SK-N-SH (cell line): ENCODE results near the gene PPM1F.

Source experiments
- CTCF ChIP-seq: fragments of 200-600 bp; sonication (generic); IDR thresholded peaks from 2 replicates; pipeline ENCODE4 v1.6.1; 2017; ENCODE audit warnings: antibody characterized with exemption, mild to moderate bottlenecking, moderate library complexity
- FOXJ3 ChIP-seq: sonication (generic); formaldehyde crosslinking; IDR thresholded peaks from 2 replicates; pipeline ENCODE4 v1.5.1; 2020; ENCODE audit warnings: mild to moderate bottlenecking, missing genetic modification reagents
- GABPA ChIP-seq: IDR thresholded peaks from 2 replicates; pipeline ENCODE4 v1.4.0; 2012; ENCODE audit warnings: low read depth, mild to moderate bottlenecking
- GATA2 ChIP-seq: sonication (generic); formaldehyde crosslinking; IDR thresholded peaks from 2 replicates; pipeline ENCODE4 v1.5.0; 2020; ENCODE audit warnings: mild to moderate bottlenecking, missing genetic modification reagents
- JUND ChIP-seq: IDR thresholded peaks from 2 replicates; pipeline ENCODE4 v1.4.0; 2012
- POLR2AphosphoS5 ChIP-seq: IDR thresholded peaks from 2 replicates; pipeline ENCODE4 v1.6.1; 2012; ENCODE audit warnings: low read depth, low read length
- TAF1 ChIP-seq: IDR thresholded peaks from 2 replicates; pipeline ENCODE4 v1.6.1; 2012; ENCODE audit warnings: low read depth, mild to moderate bottlenecking, low read length, moderate library complexity, borderline replicate concordance
- TF ChIP-seq, protein P1 (sequence below): IDR thresholded peaks from 2 replicates; pipeline ENCODE4 v1.4.0; 2012; ENCODE audit warnings: low read depth

DNA sequence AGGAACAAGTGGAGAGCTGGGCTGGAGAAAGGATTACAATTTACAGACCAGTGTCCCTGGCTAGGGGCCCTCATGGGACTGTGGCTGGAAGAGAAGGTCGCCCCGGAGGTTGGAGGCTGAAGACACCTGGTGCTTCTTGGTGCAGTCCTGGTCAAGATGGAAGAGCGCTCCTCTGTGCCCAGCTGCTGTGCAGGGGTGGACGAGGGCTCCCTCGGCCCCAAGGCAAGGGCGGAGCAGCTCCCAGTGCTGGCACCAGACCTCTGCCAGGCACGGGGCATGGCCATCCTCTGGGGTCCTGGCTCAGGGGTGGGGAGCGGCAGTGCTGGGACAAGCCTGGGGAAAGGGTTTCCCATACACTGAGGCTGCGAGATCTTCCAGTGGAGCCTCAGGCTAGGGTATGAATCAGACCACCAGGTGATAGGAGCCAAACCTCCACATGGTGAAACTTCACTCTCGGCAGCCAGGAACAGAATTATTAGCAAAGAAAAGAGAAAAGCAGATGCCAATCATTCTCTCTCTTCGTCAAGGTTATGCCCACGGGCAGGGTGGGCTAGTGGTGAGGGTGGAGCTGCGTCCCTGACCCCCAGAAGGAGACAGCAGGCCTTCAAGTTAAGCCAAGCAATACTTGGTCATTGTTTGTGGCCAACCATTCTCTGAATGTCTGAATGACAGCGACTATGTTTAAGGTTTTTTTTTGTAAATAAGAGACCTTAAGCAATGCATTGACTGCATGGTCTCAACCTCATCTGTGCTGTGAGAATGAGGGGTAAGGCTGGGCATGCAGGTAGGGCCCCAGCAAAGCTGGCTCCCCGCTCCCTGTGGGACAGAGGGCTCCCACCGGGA is 32.1 kb downstream of the PPM1F start:
- TF ChIP-seq TAF1 = no peak
- no peak for TF ChIP-seq CTCF
- TF ChIP-seq GATA2 (CRISPR knock-in tag) = no peak
- no peak for TF ChIP-seq JUND
- TF ChIP-seq GABPA = no peak
- TF ChIP-seq POLR2AphosphoS5 = no peak
- TF ChIP-seq, protein P1, sequence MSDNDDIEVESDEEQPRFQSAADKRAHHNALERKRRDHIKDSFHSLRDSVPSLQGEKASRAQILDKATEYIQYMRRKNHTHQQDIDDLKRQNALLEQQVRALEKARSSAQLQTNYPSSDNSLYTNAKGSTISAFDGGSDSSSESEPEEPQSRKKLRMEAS = no peak
- no peak for TF ChIP-seq FOXJ3
